BLaER1 treated with 17β-estradiol and CSF1 and Interleukin-3, amounts not matched to agents 10 nM and 100 nM (cell line): ENCODE data around the gene CCL3.
"Not testable (repeated sequence)": the region's sequence is repeated elsewhere in the genome, so short reads cannot be mapped to it uniquely, and the experiment has no call there.

Experiments
- H3K27ac ChIP-seq, 11 experiments: shearing (Covaris generic); formaldehyde crosslinking; 2 replicates each; pipeline ENCODE4 v1.8.1; 2022
- H3K27me3 ChIP-seq, 11 experiments: shearing (Covaris generic); formaldehyde crosslinking; 2 replicates each; pipeline ENCODE4 v1.8.1; 2022
- H3K36me3 ChIP-seq, 11 experiments: shearing (Covaris generic); formaldehyde crosslinking; 2 replicates each; pipeline ENCODE4 v1.8.1; 2022
- H3K4me1 ChIP-seq, 10 experiments: shearing (Covaris generic); formaldehyde crosslinking; 2 replicates each; pipeline ENCODE4 v1.8.1; 2022
- H3K4me2 ChIP-seq, 11 experiments: shearing (Covaris generic); formaldehyde crosslinking; 2 replicates each; pipeline ENCODE4 v1.8.1; 2022
- H3K4me3 ChIP-seq, 10 experiments: shearing (Covaris generic); formaldehyde crosslinking; 2 replicates each; pipeline ENCODE4 v1.8.1; 2022
- H3K9ac ChIP-seq, 11 experiments: shearing (Covaris generic); formaldehyde crosslinking; 2 replicates each; pipeline ENCODE4 v1.8.1; 2022
- H3K9me3 ChIP-seq, 11 experiments: shearing (Covaris generic); formaldehyde crosslinking; replicated peaks in 1 of 11; 2 replicates each; pipeline ENCODE4 v1.8.1; 2022
- H4K20me1 ChIP-seq, 11 experiments: shearing (Covaris generic); formaldehyde crosslinking; 2 replicates each; pipeline ENCODE4 v1.8.1; 2022
- Cebpa-rat ChIP-seq, 11 experiments: shearing (Covaris generic); IDR thresholded peaks; 2 replicates each; pipeline ENCODE4 v1.8.1; 2022

The CCL3 gene

DNA sequence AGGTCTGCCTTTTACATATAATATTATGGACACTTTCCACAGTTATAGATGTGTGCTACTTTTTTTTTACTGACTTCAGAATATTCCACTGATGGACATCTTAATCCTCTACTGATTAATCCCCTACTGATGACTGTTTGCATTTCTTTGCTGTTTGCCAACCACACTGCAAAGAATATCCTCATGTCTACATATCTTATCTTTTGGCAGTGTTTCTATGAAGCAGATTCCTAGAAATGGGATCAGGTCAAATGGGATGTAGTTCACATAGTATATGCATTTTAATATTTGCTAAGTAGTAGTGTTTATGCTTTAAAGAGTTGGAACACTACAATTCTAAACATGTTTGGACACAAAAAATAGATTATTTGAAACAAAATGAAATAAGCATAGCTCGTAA, 3.2 kb downstream of the CCL3 start:
- peaks cover 0 to 9% (median 0%) of the 10 kb centered on the region in 11 experiments; a peak in 6 of 22 replicates for H3K36me3 ChIP-seq
- H3K27me3 ChIP-seq = no peaks in the 10 kb centered on the region
- H3K9me3 ChIP-seq = no peaks in the 10 kb centered on the region
- H3K4me3 ChIP-seq = peak overlapping the region in 1 of 10 experiments; percentile 21; a peak in 1 of 20 replicates
- TF ChIP-seq Cebpa-rat (IDR thresholded peaks at IDR 0.05) = no peak
- peak overlapping the region in 7 of 11 experiments; percentile 6 to 94 (median 89); a peak in 9 of 22 replicates for H3K27ac ChIP-seq
- H3K4me1 ChIP-seq = peaks cover 70 to 94% (median 84%) of the 10 kb centered on the region in 10 experiments
- no peaks in the 10 kb centered on the region for H4K20me1 ChIP-seq
- H3K4me2 ChIP-seq = peak overlapping the region in 7 of 11 experiments; percentile 33 to 94 (median 85); a peak in 9 of 22 replicates
- peak overlapping the region in 2 of 11 experiments; percentile 49 to 55; a peak in 4 of 22 replicates for H3K9ac ChIP-seq

DNA sequence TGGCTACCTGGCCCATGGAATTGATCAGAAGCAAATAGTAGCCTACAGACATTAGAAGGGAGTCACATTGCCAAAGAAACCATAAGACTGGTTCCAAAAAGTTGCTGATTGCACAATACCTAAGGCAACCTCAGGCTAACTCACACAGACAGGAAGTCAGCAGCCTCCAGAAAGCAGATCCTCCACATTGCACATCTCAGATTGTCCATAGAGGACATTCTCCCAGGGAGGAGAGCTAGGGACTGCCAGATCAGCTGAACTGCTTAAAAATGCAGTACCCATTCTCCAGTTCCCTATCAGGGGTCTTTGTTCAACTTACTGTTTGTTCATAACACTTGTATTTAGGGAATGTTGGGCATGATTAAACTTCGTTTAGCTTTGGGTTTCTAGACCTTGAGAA, 4.2 kb downstream of the CCL3 start:
- Histone ChIP-seq H4K20me1 (no peaks in the 10 kb centered on the region), H3K27me3 (no peaks in the 10 kb centered on the region), H3K36me3 (peaks cover 0 to 9% (median 0%) of the 10 kb centered on the region in 11 experiments; a peak in 6 of 22 replicates), H3K4me1 (peaks cover 70 to 96% (median 85%) of the 10 kb centered on the region in 10 experiments), H3K9me3 (no peaks in the 10 kb centered on the region), H3K27ac (peak overlapping the region; percentile 69 to 94 (median 92); a peak in 21 of 22 replicates), H3K4me3 (no peak overlapping the region; a peak in 1 of 20 replicates), H3K4me2 (peak overlapping the region; percentile 42 to 95 (median 88)), H3K9ac (peak overlapping the region in 10 of 11 experiments; percentile 37 to 68 (median 59); a peak in 16 of 22 replicates)
- TF ChIP-seq Cebpa-rat (IDR thresholded peaks at IDR 0.05) = peak; percentile 96 to 99 (median 98)

DNA sequence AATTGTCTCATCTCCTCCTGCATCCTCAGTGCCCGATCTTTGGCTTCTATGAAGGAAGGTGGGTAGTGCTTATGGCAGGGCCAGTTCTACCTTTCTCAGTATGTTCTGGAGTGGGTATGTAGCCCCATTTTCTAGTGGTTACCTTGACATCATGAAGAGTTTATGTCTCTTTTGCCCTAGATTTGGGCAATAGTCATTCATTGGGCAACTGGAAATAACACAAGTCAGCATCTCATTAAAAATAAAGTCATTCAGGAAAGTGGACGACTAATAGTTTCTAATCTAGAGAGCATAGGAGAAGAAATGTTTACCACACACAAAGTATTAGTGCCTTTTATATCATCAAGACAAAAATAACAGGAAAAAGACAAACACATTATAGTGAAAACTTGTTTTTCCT, 6.3 kb downstream of the CCL3 start:
- H3K9me3 ChIP-seq, H3K36me3 ChIP-seq, H4K20me1 ChIP-seq, H3K27me3 ChIP-seq, H3K4me3 ChIP-seq: not testable (repeated sequence)
- H3K27ac ChIP-seq = peak overlapping the region; percentile 89 to 94 (median 92); a peak in 20 of 22 replicates
- H3K9ac ChIP-seq = peak overlapping the region in 5 of 11 experiments; percentile 72 to 81 (median 80); a peak in 8 of 22 replicates
- H3K4me2 ChIP-seq = peak overlapping the region; percentile 78 to 95 (median 88); a peak in 20 of 22 replicates
- H3K4me1 ChIP-seq = peaks cover 52 to 82% (median 80%) of the 10 kb centered on the region in 10 experiments

DNA sequence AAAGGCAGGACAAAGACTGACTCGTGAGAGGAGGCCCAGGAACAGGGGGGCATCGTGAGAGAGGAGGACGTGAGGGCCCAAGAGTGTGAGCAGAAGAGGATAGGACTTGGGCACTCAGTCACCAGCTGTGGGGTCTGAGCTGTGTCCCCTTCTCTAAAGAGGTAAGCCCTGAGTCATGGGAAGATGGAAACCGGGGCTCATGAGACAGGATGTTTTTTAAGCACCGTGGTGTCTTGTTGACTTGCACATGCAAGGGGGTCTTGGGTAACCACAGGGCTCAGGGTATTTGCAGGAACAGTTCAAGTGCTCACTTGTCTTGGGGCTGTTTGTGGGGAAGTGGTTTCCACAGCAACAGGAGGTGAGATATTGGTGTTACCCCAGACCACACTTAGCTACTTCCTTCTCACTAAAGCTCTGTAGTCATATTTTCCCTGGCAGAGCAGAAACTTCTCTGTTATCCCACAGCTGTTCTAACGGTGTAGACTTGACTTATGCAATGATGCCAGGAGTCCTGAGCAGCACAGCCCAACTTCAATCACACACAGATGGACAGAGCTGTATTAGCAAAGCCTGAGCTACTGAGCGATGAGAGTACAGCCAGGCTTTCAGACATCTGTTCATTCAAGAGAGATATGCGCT, 7.3 kb downstream of the CCL3 start:
- peaks cover 46 to 74% (median 70%) of the 10 kb centered on the region in 10 experiments for H3K4me1 ChIP-seq
- H3K27me3 ChIP-seq, H3K36me3 ChIP-seq, H4K20me1 ChIP-seq, H3K9me3 ChIP-seq: not testable (repeated sequence)
- peak overlapping the region; percentile 78 to 95 (median 88) for H3K4me2 ChIP-seq
- peak overlapping the region in 9 of 10 experiments; percentile 6 to 49 (median 28); a peak in 9 of 20 replicates for H3K4me3 ChIP-seq
- H3K9ac ChIP-seq = peak overlapping the region; percentile 75 to 81 (median 80)
- H3K27ac ChIP-seq = peak overlapping the region; percentile 89 to 94 (median 92)
- peak in 10 of 11 experiments; percentile 21 to 90 (median 72); a peak in 17 of 22 replicates for TF ChIP-seq Cebpa-rat (IDR thresholded peaks at IDR 0.05)

DNA sequence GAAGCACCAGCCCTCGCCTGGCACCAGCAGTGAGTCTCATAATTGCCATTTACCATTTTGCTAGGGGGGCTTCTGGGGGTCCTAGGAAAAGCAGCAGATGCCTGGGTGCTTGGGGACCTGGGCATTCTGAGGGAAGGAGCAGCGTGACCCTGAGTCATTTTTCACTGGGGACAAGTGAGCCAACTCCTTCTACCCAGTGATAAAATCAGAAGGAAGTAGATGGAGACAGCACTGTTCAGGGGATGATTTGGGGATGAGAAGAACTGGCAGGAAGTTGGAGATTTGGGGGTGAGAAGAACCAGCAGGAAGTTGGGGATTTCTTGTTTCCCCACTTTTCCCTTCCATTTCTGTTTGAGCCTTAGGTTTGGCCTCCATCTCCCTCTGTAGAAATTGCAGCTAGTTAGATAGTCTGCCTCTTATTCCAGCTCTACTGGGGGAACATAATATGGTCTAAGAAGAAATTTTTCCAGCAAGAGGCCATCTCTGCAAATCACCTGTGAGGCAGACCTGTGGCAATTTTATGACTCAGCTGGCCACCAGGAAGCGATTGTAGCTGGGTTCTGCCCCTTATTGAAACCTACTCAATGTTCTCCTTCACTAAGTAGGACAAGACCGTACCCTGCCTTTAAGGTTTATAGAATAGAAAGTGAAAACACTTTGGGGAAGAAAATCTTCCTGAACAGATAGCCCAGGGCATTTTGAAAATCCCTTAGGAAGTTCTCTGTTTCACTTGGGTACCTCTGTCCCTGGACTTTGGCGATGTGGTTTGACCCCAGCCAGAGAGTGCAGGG, 8.1 kb downstream of the CCL3 start:
- not testable (repeated sequence) for H4K20me1 ChIP-seq, H3K36me3 ChIP-seq, H3K27me3 ChIP-seq
- Histone ChIP-seq H3K4me2 (peak overlapping the region; percentile 78 to 95 (median 88)), H3K4me1 (peaks cover 46 to 69% (median 65%) of the 10 kb centered on the region in 10 experiments), H3K4me3 (peak overlapping the region in 9 of 10 experiments; percentile 6 to 49 (median 28); a peak in 8 of 20 replicates), H3K27ac (peak overlapping the region; percentile 89 to 94 (median 92)), H3K9ac (peak overlapping the region; percentile 75 to 81 (median 80)), H3K9me3 (peaks cover 4 to 12% (median 9%) of the 10 kb centered on the region in 11 experiments; a peak in 17 of 22 replicates)

DNA sequence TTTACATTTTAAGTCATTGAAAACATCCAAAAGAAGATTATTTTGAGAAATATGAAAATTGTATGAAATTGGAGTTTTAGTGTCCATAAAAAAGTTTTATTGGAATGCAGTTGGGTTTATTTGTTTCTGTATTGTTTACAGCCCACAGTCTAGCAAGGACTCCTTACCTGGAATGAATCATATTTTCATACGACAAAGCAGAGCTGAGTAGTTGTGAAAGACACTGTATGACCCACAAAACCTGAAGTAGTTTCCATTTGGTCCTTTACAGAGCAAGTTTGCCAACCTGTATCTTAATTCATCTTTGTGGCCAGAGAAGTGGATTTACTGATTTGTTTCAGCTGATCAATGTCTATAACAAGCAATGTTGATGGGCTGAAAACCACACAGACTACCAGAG, 15.6 kb downstream of the CCL3 start:
- H4K20me1 ChIP-seq = no peaks in the 10 kb centered on the region
- no peak overlapping the region for H3K4me2 ChIP-seq
- no peak overlapping the region for H3K9ac ChIP-seq
- no peaks in the 10 kb centered on the region for H3K27me3 ChIP-seq
- no peak overlapping the region for H3K4me3 ChIP-seq
- H3K4me1 ChIP-seq = peaks cover 0 to 14% (median 6%) of the 10 kb centered on the region in 10 experiments; a peak in 9 of 20 replicates
- peaks cover 4 to 21% (median 12%) of the 10 kb centered on the region in 11 experiments; a peak in 17 of 22 replicates for H3K9me3 ChIP-seq
- H3K36me3 ChIP-seq = no peaks in the 10 kb centered on the region
- TF ChIP-seq Cebpa-rat (IDR thresholded peaks at IDR 0.05) = no peak
- H3K27ac ChIP-seq = no peak overlapping the region

DNA sequence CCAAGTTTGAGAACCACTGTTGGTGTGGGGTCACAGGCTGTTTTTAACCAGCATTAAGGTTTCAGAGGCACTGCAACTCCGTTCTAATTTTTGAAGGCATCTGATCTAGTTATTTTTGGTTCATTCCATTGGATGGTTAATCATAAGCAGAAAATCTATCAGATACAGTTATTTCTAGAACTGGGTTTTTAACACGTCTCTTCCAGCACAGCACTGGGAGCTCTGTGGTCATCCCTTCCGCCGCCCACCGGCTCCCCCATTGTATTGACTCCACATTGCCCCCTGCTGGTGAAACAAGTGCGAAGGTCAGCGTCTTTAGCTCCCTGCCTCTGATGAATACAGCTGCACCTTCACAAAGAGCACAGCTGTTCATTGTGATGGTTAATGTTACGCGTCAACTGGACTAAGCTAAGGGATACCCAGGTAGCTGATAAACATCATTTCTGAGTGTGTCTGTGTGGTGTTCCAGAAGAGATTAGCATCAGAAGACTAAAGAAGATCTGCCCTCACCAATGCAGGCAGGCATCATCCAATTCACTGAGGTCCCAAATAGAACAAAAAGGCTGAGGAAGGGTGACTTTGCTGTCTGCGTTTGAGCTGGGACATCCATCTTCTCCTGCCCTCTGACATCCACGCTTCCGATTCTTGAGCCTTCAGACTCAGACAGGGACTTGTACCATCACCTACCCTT, 17.4 kb downstream of the CCL3 start:
- H3K4me2 ChIP-seq = peak overlapping the region in 4 of 11 experiments; percentile 0 to 39 (median 2); a peak in 3 of 22 replicates
- H3K4me3 ChIP-seq = no peak overlapping the region
- TF ChIP-seq Cebpa-rat (IDR thresholded peaks at IDR 0.05) = no peak
- peaks cover 4 to 18% (median 10%) of the 10 kb centered on the region in 11 experiments; a peak in 17 of 22 replicates for H3K9me3 ChIP-seq
- H4K20me1 ChIP-seq = no peaks in the 10 kb centered on the region
- no peak overlapping the region for H3K27ac ChIP-seq
- no peaks in the 10 kb centered on the region for H3K36me3 ChIP-seq
- peaks cover 0 to 14% (median 6%) of the 10 kb centered on the region in 10 experiments; a peak in 9 of 20 replicates for H3K4me1 ChIP-seq
- no peak overlapping the region for H3K9ac ChIP-seq
- H3K27me3 ChIP-seq = no peaks in the 10 kb centered on the region

DNA sequence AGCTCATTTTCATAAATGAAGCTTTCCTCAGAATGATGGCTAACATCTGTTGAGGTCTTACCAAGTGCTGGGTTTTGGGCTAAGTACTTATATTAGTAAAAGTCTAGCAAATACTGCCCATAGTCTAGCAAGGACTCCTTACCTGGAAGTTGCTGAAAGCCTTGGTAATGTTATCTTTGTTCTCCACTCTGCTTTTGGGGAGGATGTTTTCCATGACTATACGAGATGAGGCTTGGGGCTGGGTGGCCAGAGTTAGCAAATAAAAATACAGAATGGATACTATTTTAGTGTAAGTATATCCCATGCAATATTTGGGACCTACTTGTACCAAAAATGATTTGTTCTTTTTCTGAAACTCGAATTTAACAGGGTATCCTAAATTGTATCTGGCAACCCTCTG, 18.2 kb downstream of the CCL3 start:
- Histone ChIP-seq H3K9ac (no peak overlapping the region), H4K20me1 (no peaks in the 10 kb centered on the region), H3K4me3 (no peak overlapping the region), H3K36me3 (no peaks in the 10 kb centered on the region), H3K4me1 (peaks cover 0 to 14% (median 6%) of the 10 kb centered on the region in 10 experiments; a peak in 9 of 20 replicates), H3K27me3 (no peaks in the 10 kb centered on the region), H3K27ac (no peak overlapping the region), H3K9me3 (peaks cover 0 to 9% (median 2%) of the 10 kb centered on the region in 11 experiments; a peak in 7 of 22 replicates), H3K4me2 (no peak overlapping the region)
- no peak for TF ChIP-seq Cebpa-rat (IDR thresholded peaks at IDR 0.05)
